ENCODE results near the gene LYRM9. TPM values are rescaled to one million over a fixed set of nuclear protein-coding genes. Genes with fewer than 3 reads are reported as not detected.

The LYRM9 gene
- total and polyA plus RNA-seq, 2 donors from 2014 or later: 21.7 to 29.1 TPM

DNA sequence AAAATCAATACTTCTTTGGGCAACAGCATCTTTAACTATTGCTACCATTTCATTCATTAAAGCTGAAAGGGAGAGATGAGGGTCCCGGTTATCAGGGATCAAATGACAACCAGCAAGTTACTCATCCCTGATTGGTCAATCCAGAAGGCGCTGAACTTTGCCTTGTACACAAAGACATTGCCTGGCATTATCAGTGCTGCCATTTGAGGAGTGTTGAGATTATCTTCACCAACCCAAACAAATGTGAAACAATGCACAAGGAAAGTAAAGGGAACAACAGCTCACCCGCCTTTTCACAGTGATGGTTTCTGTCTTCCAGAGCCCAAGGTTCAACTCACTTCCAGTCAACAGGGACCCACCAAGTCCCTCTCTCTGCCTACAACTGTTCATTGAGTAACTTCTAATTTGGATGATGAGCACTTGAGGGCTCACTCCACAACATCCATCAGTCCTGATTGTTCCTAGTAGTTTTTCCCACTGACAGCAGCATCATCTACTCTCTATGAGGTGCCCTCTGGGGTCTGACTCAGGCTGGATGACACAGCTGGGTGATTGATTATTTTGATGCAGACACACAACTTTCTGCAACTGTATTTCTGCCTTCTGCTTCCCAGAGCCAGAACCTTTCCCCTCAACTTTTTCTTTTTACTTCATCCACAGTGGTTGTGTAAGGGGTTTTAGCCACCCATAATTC lies 32.0 kb downstream of the LYRM9 start:
- Histone ChIP-seq H3K4me3 (ENCODE audit: low read length in 3 of 3) (no peak overlapping the region), H3K4me1 (ENCODE audit: control insufficient read depth in 2 of 3, insufficient read depth in 2 of 3, low read depth in 1 of 3, low read length in 3 of 3) (no peaks in the 10 kb centered on the region), H3K27me3 (ENCODE audit: control insufficient read depth, insufficient read depth, low read length) (no peaks in the 10 kb centered on the region), H3K36me3 (ENCODE audit: control insufficient read depth in 2 of 3, insufficient read depth in 3 of 3, low read length in 3 of 3) (no peaks in the 10 kb centered on the region), H3K27ac (ENCODE audit: low read depth in 2 of 2, low read length in 2 of 2) (no peak overlapping the region), H3K9me3 (ENCODE audit: control insufficient read depth in 2 of 3, insufficient read depth in 1 of 3, low read length in 3 of 3) (no peaks in the 10 kb centered on the region), H3K9ac (ENCODE audit: low read length in 3 of 3) (no peak overlapping the region)
- intact Hi-C loops (cut with DNase I): no loop called here
- DNase-seq: no peak
- FAIRE-seq: no peak
- TF ChIP-seq, protein P1, sequence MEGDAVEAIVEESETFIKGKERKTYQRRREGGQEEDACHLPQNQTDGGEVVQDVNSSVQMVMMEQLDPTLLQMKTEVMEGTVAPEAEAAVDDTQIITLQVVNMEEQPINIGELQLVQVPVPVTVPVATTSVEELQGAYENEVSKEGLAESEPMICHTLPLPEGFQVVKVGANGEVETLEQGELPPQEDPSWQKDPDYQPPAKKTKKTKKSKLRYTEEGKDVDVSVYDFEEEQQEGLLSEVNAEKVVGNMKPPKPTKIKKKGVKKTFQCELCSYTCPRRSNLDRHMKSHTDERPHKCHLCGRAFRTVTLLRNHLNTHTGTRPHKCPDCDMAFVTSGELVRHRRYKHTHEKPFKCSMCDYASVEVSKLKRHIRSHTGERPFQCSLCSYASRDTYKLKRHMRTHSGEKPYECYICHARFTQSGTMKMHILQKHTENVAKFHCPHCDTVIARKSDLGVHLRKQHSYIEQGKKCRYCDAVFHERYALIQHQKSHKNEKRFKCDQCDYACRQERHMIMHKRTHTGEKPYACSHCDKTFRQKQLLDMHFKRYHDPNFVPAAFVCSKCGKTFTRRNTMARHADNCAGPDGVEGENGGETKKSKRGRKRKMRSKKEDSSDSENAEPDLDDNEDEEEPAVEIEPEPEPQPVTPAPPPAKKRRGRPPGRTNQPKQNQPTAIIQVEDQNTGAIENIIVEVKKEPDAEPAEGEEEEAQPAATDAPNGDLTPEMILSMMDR (IDR thresholded peaks at IDR 0.05; ENCODE audit: borderline replicate concordance, extremely low read depth, insufficient read depth): no peak

- DNase-seq (no peak), FAIRE-seq (no peak)
- no peaks in the 10 kb centered on the region for H3K36me3 ChIP-seq (ENCODE audit: control insufficient read depth in 2 of 3, insufficient read depth in 3 of 3, low read length in 3 of 3)
- no peak overlapping the region for H3K4me3 ChIP-seq (ENCODE audit: low read length in 3 of 3)
- H3K4me1 ChIP-seq (ENCODE audit: control insufficient read depth in 2 of 3, insufficient read depth in 2 of 3, low read depth in 1 of 3, low read length in 3 of 3): no peaks in the 10 kb centered on the region
- no peaks in the 10 kb centered on the region for H3K27me3 ChIP-seq (ENCODE audit: control insufficient read depth, insufficient read depth, low read length)
- H3K9ac ChIP-seq (ENCODE audit: low read length in 3 of 3): no peak overlapping the region
- H3K27ac ChIP-seq (ENCODE audit: low read depth in 2 of 2, low read length in 2 of 2): no peak overlapping the region
- intact Hi-C loops (cut with DNase I): no loop called here
- H3K9me3 ChIP-seq (ENCODE audit: control insufficient read depth in 2 of 3, insufficient read depth in 1 of 3, low read length in 3 of 3): no peaks in the 10 kb centered on the region
- TF ChIP-seq, protein P1 (IDR thresholded peaks at IDR 0.05; ENCODE audit: borderline replicate concordance, extremely low read depth, insufficient read depth): no peak
Observed at GRCh38 chr17:27858621-27859305, 34.4 kb downstream of the LYRM9 start.

DNA sequence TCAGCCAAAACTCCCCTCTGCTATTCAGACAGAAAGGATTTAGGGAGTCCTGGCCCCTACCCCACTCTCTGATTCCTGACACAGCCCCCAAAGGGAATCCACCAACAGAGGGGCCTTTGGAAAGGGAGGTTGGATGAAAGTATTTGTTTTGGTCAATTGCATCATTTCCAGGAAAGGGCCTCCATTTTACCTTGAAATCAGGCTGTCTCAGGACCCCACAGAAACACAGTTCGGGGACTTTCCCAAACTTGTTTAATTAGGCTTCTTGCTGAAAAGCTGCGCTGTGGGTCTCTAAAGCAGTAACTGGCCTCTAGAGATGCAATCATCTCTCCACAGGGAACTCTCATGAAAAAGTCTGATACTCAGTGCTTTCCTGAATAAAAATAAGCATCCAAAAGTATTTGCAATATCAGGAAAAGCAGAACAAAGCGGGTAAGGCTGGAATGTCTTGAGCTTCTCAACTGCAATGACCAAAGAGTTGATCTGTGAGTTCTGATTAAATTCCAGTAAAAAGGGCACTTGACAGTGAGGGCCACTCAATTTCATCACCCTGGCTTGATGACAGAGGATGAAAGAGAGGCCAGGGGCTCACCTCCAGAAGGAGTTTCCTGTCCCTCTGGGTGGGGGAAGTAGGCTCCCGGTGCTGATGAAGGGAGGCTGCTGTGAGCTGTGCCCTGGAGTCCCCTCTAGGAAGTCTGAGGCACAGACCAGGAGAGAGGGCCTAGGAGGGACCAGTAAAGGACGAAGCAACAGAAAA lies 36.3 kb downstream of the LYRM9 start:
- FAIRE-seq (no peak), DNase-seq (no peak)
- H3K9ac ChIP-seq (ENCODE audit: low read length in 3 of 3): no peak overlapping the region
- H3K27me3 ChIP-seq (ENCODE audit: control insufficient read depth, insufficient read depth, low read length): no peaks in the 10 kb centered on the region
- H3K4me1 ChIP-seq (ENCODE audit: control insufficient read depth in 2 of 3, insufficient read depth in 2 of 3, low read depth in 1 of 3, low read length in 3 of 3): no peaks in the 10 kb centered on the region
- H3K9me3 ChIP-seq (ENCODE audit: control insufficient read depth in 2 of 3, insufficient read depth in 1 of 3, low read length in 3 of 3): no peaks in the 10 kb centered on the region
- H3K27ac ChIP-seq (ENCODE audit: low read depth in 2 of 2, low read length in 2 of 2): no peak overlapping the region
- H3K4me3 ChIP-seq (ENCODE audit: low read length in 3 of 3): no peak overlapping the region
- intact Hi-C loops (cut with DNase I): no loop called here
- no peaks in the 10 kb centered on the region for H3K36me3 ChIP-seq (ENCODE audit: control insufficient read depth in 2 of 3, insufficient read depth in 3 of 3, low read length in 3 of 3)
- TF ChIP-seq, protein P1 (IDR thresholded peaks at IDR 0.05; ENCODE audit: borderline replicate concordance, extremely low read depth, insufficient read depth): no peak
